22Rv1 (cell line): Measurements from ENCODE around the gene ANTKMT.

Experiments
- ZFX ChIP-seq: fragments of 450-650 bp; IDR thresholded peaks from 2 replicates; pipeline ENCODE4 v1.6.1; 2017; ENCODE audit warnings: antibody characterized with exemption, borderline replicate concordance
- TF ChIP-seq, protein P1 (sequence below): fragments of 450-650 bp; IDR thresholded peaks from 2 replicates; pipeline ENCODE4 v1.5.1; 2017; ENCODE audit warnings: mild to moderate bottlenecking

DNA sequence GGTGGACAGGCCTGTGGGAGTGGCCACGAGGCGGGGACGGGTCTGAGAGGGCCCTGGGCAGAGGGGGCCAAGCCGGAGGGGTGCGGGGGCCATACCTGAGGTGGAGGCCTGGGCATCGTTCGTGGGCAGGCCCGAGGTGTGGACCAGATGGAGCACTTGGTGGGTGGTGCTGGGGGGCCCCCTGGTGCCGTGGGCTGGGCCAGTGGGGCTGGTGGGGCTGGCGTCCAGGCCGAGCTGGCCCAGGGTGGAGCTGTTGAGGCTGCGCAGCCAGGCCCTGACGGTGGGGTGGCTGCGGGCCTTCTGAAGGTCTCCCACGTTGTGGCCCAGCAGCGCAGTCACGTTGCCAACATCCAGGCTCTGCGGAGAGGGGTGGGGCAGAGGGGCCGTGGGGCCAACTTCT, 49.0 kb downstream of the ANTKMT start:
- TF ChIP-seq, protein P1, sequence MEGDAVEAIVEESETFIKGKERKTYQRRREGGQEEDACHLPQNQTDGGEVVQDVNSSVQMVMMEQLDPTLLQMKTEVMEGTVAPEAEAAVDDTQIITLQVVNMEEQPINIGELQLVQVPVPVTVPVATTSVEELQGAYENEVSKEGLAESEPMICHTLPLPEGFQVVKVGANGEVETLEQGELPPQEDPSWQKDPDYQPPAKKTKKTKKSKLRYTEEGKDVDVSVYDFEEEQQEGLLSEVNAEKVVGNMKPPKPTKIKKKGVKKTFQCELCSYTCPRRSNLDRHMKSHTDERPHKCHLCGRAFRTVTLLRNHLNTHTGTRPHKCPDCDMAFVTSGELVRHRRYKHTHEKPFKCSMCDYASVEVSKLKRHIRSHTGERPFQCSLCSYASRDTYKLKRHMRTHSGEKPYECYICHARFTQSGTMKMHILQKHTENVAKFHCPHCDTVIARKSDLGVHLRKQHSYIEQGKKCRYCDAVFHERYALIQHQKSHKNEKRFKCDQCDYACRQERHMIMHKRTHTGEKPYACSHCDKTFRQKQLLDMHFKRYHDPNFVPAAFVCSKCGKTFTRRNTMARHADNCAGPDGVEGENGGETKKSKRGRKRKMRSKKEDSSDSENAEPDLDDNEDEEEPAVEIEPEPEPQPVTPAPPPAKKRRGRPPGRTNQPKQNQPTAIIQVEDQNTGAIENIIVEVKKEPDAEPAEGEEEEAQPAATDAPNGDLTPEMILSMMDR = no peak
- TF ChIP-seq ZFX = no peak
